ENCODE measurements around the gene GLO1. TPM values are rescaled to one million over a fixed set of nuclear protein-coding genes. Genes with fewer than 3 reads are reported as not detected.

The GLO1 gene
- polyA plus RNA-seq, 3 donors, result 11.4 to 68.6 (median 62.6) TPM

DNA sequence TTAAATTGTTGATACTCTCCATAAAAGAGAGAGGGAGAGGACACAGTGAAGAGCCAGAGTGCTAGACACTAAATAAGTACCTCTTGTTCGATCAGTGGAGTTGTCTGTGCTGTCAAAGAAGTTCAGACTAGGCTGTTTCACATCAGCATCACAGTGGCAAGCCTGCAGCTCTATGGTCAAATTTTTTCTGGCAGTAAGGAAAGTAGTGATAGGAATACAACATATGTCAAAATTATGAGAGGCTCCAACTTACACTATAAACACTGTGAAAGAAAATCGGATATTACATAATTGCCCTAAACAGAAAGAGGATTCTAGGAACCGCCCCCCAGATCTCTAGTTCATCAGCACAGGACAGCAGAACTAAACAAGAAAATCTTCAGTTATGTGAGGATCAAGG lies 35.3 kb upstream of the GLO1 start:
- Histone ChIP-seq H3K27me3 (ENCODE audit: control insufficient read depth in 2 of 2, insufficient read depth in 2 of 2, low read length in 2 of 2) (peaks cover 2 to 4% of the 10 kb centered on the region in 2 donors), H3K79me2 (ENCODE audit: insufficient read depth, low read length) (no peaks in the 10 kb centered on the region), H3K36me3 (replicated peaks in 1 of 2; ENCODE audit: control insufficient read depth in 1 of 2, insufficient read depth in 2 of 2, low read length in 2 of 2) (no peaks in the 10 kb centered on the region), H2AFZ (ENCODE audit: insufficient read depth, low read depth, low read length, poor library complexity, severe bottlenecking) (no peak overlapping the region), H3K4me3 (replicated peaks in 1 of 3; ENCODE audit: low read depth in 2 of 3, low read length in 3 of 3) (no peak overlapping the region), H3K4me2 (replicated peaks; ENCODE audit: extremely low read depth, low read length, poor library complexity, severe bottlenecking) (no peak overlapping the region), H4K20me1 (ENCODE audit: insufficient read depth, low read length) (no peaks in the 10 kb centered on the region), H3K9me3 (replicated peaks in 1 of 2; ENCODE audit: control insufficient read depth in 1 of 2, insufficient read depth in 1 of 2, low read length in 2 of 2) (no peaks in the 10 kb centered on the region), H3K9ac (ENCODE audit: insufficient read depth, low read length, poor library complexity, severe bottlenecking) (no peak overlapping the region), H3K4me1 (ENCODE audit: control insufficient read depth in 1 of 2, insufficient read depth in 2 of 2, low read length in 2 of 2) (no peaks in the 10 kb centered on the region), H3K27ac (ENCODE audit: low read depth in 1 of 2, low read length in 2 of 2) (no peak overlapping the region)
- Mint-ChIP-seq H3K27ac (no peak overlapping the region), H3K4me1 (no peaks in the 10 kb centered on the region), H3K27me3 (ENCODE audit: low read depth in 3 of 3) (peaks cover 8 to 20% (median 13%) of the 10 kb centered on the region in 3 donors), H3K36me3 (no peaks in the 10 kb centered on the region), H3K4me3 (no peak overlapping the region), H3K9me3 (peaks cover 0 to 13% (median 3%) of the 10 kb centered on the region in 7 donors)
- DNase-seq, result no peak
- TF ChIP-seq, protein P1, sequence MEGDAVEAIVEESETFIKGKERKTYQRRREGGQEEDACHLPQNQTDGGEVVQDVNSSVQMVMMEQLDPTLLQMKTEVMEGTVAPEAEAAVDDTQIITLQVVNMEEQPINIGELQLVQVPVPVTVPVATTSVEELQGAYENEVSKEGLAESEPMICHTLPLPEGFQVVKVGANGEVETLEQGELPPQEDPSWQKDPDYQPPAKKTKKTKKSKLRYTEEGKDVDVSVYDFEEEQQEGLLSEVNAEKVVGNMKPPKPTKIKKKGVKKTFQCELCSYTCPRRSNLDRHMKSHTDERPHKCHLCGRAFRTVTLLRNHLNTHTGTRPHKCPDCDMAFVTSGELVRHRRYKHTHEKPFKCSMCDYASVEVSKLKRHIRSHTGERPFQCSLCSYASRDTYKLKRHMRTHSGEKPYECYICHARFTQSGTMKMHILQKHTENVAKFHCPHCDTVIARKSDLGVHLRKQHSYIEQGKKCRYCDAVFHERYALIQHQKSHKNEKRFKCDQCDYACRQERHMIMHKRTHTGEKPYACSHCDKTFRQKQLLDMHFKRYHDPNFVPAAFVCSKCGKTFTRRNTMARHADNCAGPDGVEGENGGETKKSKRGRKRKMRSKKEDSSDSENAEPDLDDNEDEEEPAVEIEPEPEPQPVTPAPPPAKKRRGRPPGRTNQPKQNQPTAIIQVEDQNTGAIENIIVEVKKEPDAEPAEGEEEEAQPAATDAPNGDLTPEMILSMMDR (IDR thresholded peaks at IDR 0.05), result no peak
- WGBS (ENCODE audit: insufficient coverage), result no CpG with 5 or more reads among the region's 3 CpGs
- intact Hi-C loops (cut with micrococcal nuclease), result no loop called here

DNA sequence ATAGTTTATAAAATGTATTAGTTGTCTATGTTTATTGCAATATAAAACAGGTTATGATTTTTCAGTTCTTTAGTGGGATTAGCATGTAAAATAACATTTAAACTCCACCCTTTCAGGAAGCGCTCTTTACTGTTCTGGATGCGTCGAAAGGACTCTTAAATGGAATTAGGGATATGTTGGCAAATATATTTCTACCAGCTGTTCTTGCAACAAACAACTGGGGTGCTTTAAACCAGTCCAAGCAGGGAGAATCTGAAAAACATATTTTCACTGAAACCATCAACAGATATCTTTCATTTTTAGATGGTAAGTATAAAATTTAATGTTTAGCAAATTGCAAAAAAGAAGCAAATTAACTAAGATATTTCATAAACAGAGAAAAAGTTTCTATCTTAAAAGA lies 34.0 kb upstream of the GLO1 start:
- no peak overlapping the region for H3K27ac ChIP-seq (ENCODE audit: low read depth in 1 of 2, low read length in 2 of 2)
- no peaks in the 10 kb centered on the region for H3K4me1 Mint-ChIP-seq

More for the DNA sequence above, 34.0 kb upstream of the GLO1 start:
- Histone ChIP-seq H3K9ac (ENCODE audit: insufficient read depth, low read length, poor library complexity, severe bottlenecking) (no peak overlapping the region), H3K36me3 (replicated peaks in 1 of 2; ENCODE audit: control insufficient read depth in 1 of 2, insufficient read depth in 2 of 2, low read length in 2 of 2) (no peaks in the 10 kb centered on the region), H4K20me1 (ENCODE audit: insufficient read depth, low read length) (no peaks in the 10 kb centered on the region), H3K4me3 (replicated peaks in 1 of 3; ENCODE audit: low read depth in 2 of 3, low read length in 3 of 3) (no peak overlapping the region), H2AFZ (ENCODE audit: insufficient read depth, low read depth, low read length, poor library complexity, severe bottlenecking) (no peak overlapping the region), H3K9me3 (replicated peaks in 1 of 2; ENCODE audit: control insufficient read depth in 1 of 2, insufficient read depth in 1 of 2, low read length in 2 of 2) (no peaks in the 10 kb centered on the region), H3K4me2 (replicated peaks; ENCODE audit: extremely low read depth, low read length, poor library complexity, severe bottlenecking) (no peak overlapping the region), H3K27me3 (ENCODE audit: control insufficient read depth in 2 of 2, insufficient read depth in 2 of 2, low read length in 2 of 2) (peaks cover 2 to 4% of the 10 kb centered on the region in 2 donors), H3K79me2 (ENCODE audit: insufficient read depth, low read length) (no peaks in the 10 kb centered on the region), H3K4me1 (ENCODE audit: control insufficient read depth in 1 of 2, insufficient read depth in 2 of 2, low read length in 2 of 2) (no peaks in the 10 kb centered on the region)
- no peak overlapping the region for H3K27ac Mint-ChIP-seq
- TF ChIP-seq, protein P1 (IDR thresholded peaks at IDR 0.05), result no peak
- peaks cover 4 to 18% (median 11%) of the 10 kb centered on the region in 3 donors for H3K27me3 Mint-ChIP-seq (ENCODE audit: low read depth in 3 of 3)
- H3K36me3 Mint-ChIP-seq, result no peaks in the 10 kb centered on the region
- WGBS (ENCODE audit: insufficient coverage), result no CpG with 5 or more reads among the region's 3 CpGs
- no peak overlapping the region for H3K4me3 Mint-ChIP-seq
- intact Hi-C loops (cut with micrococcal nuclease), result no loop called here
- DNase-seq, result no peak
- peaks cover 0 to 16% (median 5%) of the 10 kb centered on the region in 7 donors for H3K9me3 Mint-ChIP-seq

All from CD14-positive monocyte (primary cell).